SK-N-SH (cell line): ENCODE results near the gene TMEM132D.

Experiments used
- EP300 ChIP-seq, 2 experiments: IDR thresholded peaks; 2 replicates each; pipeline versions ENCODE4 v1.4.0 to v1.6.1; 2012; ENCODE audit warnings: borderline replicate concordance in 1 of 2, low read depth in 1 of 2, low read length in 1 of 2
- IRF3 ChIP-seq: fragments of 150-350 bp; IDR thresholded peaks from 2 replicates; pipeline ENCODE4 v1.6.1; 2016; ENCODE audit warnings: mild to moderate bottlenecking, low read depth, low read length
- MXI1 ChIP-seq: IDR thresholded peaks from 2 replicates; pipeline ENCODE4 v1.6.1; 2012; ENCODE audit warnings: mild to moderate bottlenecking, low read depth, low read length, improper control_type of control experiment
- TAF1 ChIP-seq: IDR thresholded peaks from 2 replicates; pipeline ENCODE4 v1.6.1; 2012; ENCODE audit warnings: low read depth, mild to moderate bottlenecking, low read length, moderate library complexity, borderline replicate concordance
- TEAD4 ChIP-seq: IDR thresholded peaks from 2 replicates; pipeline ENCODE4 v1.4.0; 2012; ENCODE audit warnings: mild to moderate bottlenecking, borderline replicate concordance; ENCODE audit not compliant: insufficient read depth
- TF ChIP-seq, protein P1 (sequence below): fragments of 200-600 bp; sonication (generic); IDR thresholded peaks from 2 replicates; pipeline ENCODE4 v1.6.1; 2017; ENCODE audit warnings: antibody characterized with exemption, mild to moderate bottlenecking, moderate library complexity

- no peak for TF ChIP-seq TAF1
- TF ChIP-seq MXI1 = no peak
- no peak for TF ChIP-seq TEAD4
- TF ChIP-seq IRF3 = no peak
- TF ChIP-seq, protein P1, sequence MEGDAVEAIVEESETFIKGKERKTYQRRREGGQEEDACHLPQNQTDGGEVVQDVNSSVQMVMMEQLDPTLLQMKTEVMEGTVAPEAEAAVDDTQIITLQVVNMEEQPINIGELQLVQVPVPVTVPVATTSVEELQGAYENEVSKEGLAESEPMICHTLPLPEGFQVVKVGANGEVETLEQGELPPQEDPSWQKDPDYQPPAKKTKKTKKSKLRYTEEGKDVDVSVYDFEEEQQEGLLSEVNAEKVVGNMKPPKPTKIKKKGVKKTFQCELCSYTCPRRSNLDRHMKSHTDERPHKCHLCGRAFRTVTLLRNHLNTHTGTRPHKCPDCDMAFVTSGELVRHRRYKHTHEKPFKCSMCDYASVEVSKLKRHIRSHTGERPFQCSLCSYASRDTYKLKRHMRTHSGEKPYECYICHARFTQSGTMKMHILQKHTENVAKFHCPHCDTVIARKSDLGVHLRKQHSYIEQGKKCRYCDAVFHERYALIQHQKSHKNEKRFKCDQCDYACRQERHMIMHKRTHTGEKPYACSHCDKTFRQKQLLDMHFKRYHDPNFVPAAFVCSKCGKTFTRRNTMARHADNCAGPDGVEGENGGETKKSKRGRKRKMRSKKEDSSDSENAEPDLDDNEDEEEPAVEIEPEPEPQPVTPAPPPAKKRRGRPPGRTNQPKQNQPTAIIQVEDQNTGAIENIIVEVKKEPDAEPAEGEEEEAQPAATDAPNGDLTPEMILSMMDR = no peak
- TF ChIP-seq EP300 (IDR thresholded peaks at IDR 0.05; ENCODE audit: borderline replicate concordance in 1 of 2, low read depth in 1 of 2, low read length in 1 of 2) = no peak
These were observed 228.3 kb downstream of the TMEM132D start for GRCh38 chr12:129675496-129675895.
